Activated naive CD4-positive, alpha-beta T cell treated with anti-CD3 and anti-CD28 coated beads, Interleukin-2, amount 50 U/mL, for 16 hours (primary cell): ENCODE data around the gene RPTOR.
"Not testable (repeated sequence)": the region's sequence is repeated elsewhere in the genome, so short reads cannot be mapped to it uniquely, and the experiment has no call there.

ENCODE experiments used
- DNase-seq: peaks from one replicate; pipeline ENCODE4 v3.0.0-alpha.2; 2020

RPTOR gene

DNA sequence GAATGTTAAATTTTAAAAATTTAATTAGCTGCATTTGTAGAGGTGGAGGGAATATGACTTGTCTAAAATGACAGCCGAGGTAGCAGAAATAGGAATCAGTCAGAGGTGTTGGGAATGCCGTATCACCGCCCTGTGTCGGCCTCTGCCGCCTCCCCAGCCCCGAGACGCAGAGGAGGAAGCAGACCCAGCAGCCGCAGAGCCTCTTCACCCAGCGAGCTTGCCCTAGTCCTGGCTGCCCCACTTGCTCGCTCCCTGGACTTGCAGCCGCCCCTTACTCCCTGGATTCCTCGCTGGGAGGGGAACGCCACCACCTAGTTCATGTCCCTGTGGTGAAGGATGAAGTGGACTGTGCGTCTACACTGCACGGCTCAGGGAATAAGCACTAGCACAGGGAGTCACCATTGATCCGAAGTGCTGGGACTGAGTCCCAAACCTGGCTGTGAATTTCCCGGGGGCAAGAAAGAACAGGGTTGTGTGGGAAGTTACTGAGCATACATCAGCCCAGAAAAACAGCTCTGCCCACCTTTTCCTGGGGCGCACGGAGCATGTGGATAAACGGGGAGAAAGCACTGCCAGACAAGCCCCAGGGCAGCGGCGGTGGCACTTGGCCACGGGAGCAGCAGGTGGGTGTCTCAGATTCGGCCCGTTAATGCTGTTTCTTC lies 76.8 kb downstream of the RPTOR start:
- no peak for DNase-seq

DNA sequence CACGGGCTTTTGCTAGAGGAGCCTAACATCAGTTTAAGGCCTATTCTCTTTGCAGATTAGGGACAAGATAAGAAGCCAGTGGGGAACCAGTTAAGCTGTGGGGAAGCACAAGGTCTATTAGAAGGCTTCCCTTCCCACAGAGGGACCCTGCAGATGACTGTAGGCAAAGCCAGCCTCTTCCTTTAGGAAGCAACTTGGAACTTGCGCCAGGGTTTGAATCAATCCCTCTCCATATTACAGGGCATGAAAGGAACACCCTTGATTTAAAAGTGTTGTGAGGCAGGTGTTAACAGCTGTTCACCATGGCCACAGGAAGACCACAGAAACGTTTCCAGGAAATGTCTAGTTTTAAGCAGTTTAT lies 77.3 kb downstream of the RPTOR start:
- DNase-seq: no peak

DNA sequence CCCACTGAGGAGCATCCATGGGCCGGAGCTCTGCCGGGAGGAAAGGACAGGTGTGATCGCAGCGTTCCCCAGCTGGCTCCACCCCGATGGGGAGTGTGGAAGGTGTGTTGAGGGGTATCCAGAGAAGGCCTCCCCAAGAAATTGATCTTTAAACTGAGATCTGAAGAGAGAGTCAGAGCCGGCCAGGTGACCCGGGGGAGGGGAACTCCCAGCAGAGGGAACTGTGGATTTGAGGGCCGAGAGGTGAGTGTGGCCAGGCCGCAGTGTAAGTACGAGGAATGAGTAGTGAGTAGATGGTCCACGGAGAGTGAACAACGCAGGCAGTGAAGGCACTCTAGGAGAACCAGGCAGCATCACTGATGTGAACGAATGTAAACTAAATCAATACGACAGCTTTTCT lies 80.2 kb downstream of the RPTOR start:
- DNase-seq: no peak

DNA sequence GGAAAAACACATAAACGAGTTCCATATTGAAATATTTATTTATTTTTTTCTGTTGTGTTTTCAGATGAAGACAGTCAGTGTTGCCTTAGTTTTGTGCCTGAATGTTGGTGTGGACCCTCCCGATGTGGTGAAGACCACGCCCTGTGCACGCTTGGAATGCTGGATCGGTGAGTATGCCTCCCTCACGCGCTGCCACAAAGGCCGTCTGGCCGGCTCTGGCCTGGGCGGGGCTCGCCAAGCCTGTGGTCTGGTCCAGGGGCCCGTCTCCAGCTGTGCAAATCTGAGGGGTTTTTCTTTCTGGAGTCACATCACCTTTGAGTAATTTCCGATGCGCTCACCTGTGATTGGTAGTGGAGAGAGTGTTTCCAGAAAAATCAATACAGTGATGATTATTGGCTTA lies 81.0 kb downstream of the RPTOR start:
- no peak for DNase-seq

DNA sequence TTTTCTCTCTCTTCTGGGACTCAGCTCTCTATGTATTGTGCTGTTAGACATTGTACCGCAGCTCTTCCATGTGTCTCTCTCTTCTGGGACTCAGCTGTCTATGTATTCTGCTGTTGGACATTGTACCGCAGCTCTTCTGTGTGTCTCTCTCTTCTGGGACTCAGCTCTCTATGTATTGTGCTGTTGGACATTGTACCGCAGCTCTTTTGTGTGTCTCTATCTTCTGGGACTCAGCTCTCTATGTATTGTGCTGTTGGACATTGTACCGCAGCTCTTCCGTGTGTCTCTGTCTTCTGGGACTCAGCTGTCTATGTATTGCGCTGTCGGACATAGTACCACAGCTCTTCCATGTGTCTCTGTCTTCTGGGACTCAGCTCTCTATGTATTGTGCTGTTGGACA lies 84.2 kb downstream of the RPTOR start:
- not testable (repeated sequence) for DNase-seq

DNA sequence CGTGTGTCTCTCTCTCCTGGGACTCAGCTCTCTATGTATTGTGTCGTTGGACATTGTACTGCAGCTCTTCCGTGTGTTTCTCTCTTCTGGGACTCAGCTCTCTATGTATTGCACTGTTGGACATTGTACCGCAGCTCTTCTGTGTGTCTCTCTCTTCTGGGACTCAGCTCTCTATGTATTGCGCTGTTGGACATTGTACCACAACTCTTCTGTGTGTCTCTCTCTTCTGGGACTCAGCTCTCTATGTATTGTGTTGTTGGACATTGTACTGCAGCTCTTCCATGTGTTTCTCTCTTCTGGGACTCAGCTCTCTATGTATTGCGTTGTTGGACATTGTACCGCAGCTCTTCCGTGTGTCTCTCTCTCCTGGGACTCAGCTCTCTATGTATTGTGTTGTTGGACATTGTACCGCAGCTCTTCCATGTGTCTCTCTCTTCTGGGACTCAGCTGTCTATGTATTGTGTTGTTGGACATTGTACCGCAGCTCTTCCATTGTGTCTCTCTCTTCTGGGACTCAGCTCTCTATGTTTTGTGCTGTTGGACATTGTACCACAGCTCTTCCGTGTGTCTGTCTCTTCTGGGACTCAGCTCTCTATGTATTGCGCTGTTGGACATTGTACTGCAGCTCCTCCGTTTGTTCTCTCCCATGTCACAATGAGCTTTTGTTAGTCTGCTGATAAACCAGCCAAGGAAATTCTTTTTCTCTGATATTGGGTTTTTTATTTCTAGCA lies 84.8 kb downstream of the RPTOR start:
- no peak for DNase-seq

DNA sequence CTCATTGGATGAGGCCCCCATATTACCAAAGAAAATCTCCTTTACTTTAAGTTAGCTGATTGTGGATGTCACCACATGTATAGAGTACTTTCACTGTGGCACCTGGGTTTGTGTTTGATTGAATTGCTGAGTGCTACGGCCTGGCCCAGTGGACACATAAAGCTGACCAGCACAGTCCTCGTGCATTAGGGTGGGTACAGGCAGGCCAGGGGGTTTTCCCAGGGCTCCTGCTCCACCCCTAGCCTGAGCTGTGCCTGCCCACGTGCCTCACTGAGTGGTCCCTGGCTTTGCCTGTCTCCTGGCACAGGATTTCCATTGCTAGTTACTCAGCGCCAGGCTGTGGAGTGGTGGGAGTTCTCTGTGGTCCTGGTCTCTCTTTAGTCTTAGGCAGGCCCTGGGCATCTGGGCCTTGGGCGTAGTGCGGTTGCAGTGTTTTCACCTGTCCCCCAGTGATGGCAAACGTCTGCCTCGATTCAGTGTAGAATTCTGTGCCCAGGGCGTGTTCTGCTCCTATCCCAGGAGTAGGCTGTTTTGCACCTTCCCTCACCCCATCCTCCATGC lies 86.0 kb downstream of the RPTOR start:
- DNase-seq: no peak

DNA sequence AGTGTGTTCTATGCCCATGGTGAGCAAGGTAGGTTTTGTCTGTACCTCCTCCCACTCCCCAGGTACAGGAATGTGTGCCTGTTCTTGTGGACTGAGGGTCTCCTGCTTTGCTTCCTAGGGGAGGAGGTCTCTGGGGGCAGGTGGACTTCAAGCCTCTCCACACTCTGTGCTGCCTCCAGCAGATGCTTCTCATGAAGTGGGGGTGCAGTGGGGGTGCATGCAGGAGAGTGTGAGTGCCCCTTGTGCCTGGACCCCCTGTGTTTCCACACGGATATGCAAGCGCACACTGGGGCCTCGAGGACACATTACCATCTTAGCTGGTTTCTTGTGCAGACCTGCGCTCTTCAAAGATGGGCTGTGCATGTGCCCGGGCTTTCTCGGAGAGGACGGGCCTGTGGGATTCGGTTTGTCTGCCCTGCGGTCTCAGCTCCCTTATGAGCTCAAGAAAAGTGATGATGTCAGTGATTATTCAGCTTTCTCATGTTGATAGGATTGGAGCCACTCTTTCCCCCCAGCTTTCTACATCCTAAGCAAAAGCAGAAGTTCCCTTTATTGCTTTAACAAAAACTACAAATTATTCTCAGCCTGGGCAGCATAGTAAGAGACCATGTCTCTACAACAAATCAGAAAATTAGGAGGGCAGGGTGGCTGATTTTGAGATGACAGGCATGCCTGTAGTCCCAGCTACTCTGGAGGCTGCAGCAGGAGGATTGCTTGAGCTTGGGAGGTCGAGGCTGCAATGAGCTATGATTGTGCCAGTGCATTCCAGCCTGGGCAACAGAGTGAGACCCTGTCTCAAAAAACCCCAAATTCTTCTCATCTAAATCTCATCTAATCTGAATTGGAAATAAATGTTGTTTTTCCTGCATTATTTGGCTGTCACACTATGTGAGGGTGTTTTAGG lies 86.8 kb downstream of the RPTOR start:
- no peak for DNase-seq

DNA sequence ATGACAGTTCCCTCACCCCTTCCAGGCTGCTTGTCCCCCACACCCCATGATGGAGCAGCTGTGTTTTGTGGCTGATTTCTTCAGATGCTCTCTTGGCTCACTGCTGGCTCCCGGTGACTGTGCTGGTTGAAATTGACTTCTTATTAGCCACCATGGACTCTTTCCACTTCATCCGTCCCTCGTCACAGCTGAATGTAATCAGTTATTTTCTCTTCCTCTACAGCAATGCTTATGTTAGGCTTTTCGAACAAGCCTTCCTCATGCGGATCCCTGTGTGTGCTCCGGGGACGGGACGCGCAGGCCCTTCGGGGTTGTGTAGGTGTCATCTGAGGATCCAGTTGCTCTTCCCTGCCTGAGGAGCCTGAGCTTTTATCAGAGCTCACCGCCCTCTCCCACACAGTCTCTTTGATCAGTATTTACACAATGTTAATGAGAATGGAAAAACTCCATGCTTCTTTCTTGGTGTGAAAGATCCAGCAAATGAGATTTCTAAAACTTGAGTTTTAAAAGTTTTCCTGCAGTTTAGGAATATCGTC lies 87.5 kb downstream of the RPTOR start:
- no peak for DNase-seq

DNA sequence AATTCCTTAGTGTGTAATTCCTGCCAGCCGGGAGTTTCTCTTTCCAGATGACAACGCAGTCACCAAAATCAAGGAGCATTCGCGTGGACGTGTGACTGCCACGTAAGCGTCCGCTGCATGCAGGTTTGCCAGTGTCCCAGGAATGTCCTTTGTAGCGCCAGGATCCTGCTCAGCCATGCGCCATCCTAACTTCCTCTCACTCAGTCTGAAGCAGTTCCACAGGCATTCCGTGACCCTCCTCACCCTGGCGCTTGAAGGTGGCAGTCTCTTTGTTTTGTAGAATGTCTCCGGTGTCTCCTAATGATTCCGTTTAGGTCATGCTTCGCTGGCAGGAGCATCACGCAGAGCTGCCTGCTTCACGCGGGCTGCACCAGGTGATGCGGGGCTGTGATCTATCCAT lies 88.6 kb downstream of the RPTOR start:
- no peak for DNase-seq

DNA sequence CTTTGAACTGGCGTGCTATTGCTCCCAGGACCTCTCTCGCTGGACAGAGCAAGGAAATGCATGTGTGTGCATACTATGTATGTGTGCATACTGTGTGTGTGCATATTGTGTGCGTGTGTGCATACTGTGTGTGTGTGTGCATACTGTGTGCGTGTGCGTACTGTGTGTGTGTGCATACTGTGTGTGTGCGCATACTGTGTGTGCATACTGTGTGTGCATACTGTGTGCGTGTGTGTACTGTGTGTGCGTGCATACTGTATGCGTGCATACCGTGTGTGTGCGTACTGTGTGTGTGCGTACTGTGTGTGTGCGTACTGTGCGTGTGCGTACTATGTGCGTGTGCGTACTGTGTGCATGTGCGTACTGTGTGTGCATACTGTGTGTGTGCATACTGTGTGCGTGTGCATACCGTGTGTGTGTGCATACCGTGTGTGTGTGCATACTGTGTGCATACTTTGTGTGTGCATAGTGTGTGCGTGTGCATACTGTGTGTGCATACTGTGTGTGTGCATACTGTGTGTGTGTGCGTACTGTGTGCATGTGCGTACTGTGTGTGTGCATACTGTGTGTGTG lies 89.4 kb downstream of the RPTOR start:
- DNase-seq: no peak

DNA sequence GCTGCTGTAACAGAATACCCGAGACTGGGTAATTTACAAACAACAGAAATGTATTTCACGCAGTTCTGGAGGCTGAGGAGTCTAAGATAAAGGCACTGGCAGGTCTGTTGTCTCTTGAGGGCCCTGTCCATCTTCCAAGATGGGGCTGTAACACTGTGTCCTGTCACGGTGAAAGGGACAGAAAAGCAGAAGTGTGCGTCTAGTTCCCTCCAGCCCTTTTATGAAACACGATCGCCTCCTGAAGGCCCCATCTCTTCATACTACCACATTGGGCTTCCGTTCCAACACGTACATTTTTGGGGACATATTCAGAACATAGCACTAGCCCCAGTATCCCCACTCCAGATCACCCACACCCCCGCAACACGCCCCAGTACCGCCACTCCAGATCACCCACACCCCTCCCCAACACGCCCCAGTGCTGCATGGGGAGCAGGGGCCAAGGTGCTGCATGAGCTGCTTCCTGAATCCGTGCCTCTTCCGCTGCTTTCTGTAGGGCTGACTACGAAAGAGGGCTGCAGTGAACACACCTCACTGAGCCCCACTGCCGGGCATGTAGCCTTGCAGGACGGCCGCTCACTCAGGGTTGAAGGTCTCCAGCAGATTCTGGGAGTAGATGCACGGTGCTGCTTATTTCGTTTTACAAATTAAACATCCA lies 91.9 kb downstream of the RPTOR start:
- no peak for DNase-seq

DNA sequence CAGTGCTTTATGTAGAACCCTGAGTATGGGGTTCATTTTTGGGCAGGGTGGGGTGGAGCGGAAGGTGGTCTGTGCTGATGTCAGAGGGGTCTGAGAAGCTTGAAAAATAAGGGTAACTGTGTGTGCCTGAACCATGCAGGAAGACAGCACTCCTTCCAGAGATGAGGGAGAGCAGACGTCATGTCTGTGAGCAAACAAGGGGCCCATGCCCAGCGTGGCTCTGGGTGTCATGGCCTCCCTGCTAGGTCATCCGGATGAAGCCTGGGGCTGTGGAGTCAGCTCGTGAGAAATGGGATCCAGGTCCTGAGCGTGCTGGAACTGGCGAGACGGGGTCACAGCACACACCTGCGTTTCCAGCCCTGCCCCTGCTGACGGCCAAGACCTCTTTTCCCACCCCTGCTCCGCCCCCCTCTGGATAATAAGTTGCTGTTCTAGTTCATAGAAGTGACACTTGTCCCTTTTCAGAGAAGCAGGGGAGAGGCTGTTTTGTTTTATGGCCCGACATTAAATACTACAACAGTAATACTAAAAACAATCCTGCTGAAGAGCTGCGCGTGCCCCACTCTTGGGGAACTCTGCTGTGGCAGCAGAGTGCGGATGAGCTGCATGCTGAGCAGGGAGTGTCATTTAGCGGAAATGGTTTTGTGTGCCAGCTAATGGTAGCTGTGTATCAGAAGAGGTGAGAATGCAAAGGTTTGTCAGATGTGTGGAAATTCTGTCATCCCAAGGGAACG lies 92.6 kb downstream of the RPTOR start:
- DNase-seq: no peak

DNA sequence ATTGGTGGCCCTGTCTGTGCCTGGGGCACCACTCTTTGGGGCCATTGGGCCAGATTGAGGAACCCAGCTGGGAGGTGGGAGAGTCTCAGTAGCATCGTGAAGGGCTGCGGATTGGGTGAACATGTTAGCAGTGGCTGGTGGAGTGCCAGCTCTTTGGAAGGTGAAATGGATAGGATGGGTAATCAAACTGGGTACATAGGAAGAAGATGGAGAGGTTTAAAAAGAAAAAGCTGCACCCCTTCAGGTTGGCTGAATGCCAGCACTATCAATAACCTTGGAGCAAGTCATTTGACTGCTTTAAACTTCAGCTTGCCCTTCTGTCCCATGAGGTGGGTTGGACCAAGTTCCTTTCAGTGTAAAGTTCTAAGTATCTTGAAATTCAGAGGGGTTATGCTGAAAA lies 95.0 kb downstream of the RPTOR start:
- no peak for DNase-seq

DNA sequence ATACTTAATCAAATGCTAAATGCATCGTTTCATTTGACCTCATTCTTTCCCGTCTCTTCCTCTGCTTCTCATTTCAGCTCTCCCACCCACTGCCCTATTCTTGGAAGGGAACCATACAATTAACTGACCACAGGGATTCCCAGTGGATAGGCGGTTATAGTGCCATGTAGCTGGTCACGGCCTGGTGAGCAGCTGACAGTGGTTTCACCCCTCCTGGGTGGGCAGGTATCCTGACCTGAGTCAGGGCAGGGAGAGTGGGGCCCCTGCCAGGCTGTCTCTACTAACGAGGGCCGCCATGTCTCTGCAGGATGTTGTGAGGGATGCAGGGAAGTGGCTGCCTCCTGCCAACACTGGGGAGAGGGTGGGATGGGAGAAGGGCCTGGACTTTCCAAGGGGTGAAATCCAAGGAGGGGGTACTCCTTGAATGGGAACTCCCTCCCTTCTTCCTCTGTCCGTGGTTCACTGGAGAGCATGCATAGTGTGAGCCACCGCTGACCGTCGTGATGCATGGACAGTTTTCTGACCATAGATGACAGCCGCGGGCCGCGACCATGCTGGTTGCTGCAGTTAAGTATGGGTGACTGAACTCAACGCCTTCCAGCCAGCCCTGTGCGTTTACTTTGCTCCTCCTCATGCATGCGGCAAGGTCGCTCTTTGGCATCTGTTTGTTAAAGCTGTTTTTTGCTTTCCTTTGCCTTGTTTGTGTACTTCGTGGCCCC lies 95.9 kb downstream of the RPTOR start:
- DNase-seq: no peak

DNA sequence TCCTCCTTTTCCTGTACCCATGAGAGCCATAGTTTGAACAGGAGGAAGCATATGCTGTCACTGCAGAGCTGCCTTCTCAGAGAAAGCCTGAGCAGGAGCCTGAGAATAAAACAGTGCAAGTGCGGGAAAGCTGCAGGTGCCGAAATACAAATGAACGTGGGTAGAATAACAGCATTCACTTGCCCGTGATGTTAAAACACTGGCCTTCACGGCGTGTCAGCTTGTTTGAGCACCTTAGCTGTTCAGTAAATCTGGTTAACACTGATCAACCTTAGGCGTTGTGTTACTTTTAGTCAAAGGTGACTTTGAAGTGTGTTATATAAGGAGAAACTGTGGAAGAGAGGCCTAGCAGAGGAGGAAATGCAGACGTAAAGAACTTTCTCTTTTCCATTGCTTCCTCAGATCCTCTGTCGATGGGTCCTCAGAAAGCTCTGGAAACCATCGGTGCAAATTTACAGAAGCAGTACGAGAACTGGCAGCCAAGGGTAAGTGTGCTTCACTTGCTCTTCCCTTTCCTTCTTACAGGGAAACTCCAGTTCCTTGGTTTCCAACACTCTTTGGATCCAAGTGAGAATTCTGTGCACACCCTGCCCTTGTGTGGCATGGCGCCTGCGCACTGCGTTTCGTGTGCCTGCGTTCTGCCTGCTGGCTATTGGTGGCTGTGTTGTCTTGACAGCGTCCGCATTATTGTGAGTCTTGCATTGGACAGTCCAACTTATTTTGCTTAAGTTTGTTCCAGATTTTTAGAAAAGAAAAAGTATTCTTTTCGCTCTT lies 98.9 kb downstream of the RPTOR start:
- DNase-seq: no peak

DNA sequence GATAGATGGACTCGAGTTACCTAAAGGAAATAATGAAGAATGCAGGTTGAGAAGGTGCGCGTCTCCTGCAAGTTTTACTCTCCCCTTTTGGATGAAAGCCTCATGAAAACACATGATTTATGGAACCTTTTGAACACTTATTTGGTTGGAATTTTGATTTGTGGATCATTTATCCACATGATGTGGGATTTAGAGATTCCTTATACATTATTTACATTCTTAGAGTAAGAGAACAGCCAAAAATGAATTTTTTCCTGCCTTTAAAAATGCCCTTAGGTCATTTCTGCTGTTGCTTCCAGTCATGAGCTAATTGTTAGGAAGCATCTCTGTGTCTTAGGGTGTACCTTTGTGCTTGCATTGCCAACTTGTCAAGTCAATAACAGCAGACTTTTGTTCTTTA lies 99.9 kb downstream of the RPTOR start:
- no peak for DNase-seq

DNA sequence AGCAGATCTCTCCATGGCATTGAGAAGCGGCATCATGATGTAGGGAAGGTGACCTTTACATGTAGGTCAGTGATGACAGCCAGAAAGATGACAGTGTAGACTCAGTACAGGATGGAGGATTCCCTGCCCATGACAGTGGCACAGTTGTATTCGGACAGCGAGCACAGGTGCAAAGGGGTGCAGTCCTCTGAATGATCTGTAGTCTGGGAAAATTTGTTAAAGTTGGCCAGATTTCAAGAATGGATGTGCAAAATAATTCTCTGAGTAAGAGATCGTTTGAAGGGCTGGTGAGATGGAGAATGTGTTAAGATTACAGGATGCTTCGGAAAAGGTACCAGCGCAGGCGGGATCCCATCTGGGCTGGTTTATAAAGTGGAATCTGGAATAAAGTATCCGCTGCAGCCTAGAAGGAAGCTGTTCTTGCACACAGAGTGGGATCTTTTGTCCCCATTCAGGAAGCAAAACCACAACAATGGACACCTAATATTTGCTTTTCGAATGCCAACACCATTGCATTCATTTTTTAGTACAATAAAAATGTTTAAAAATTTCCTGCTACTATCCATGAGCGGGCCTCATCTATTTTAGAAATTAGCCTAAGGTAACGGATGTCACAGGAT lies 101.2 kb downstream of the RPTOR start:
- no peak for DNase-seq

DNA sequence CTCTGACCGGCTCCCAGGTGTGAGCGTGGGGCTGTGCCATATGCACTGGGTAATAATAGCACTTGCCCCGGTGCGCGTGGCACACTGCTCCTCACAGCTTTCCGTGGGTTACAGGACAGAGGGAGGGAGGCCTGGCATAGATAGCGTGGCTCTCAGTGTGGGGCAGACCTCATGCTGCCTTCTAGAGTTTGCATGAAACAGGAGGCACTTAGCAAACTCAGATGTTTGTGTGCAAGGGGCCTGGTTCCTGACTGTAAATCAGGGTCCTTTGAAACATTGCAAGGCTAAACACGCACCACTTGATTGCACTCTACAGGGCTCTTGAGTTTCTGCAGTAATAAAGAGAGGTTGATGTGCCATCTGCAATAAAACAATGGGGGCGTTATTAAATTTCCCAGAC lies 101.7 kb downstream of the RPTOR start:
- DNase-seq: no peak

DNA sequence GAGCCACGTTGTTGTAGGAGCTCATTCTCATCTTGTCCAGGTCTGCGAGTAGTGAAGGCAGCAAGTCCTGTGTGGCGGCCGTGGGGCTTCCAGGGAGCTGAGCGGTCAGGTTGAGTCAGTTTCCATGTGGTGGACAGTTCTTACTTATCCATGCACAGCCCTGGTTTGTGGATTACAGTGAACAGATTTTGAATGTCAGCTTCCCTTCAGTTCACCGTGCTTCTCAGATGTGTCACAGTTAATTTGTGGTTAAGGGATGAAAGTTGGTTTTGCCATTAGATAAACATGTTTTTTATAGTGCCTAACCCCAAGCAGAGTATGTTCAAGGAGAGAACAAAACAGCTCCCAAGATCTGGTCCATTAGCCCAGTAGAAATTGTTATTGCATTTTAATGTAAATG lies 103.1 kb downstream of the RPTOR start:
- no peak for DNase-seq
